Aorta (tissue), 5 donors: ENCODE data around the gene EIF4E1B. TPM values are rescaled to one million over a fixed set of nuclear protein-coding genes. Genes with fewer than 3 reads are reported as not detected.
A peak's percentile ranks its signal among the peaks of the same experiment; 100 is the strongest.

Experiments
- ATAC-seq: fragments of 200-7000 bp; cut with Tn5 transposase; one replicate; pipeline ENCODE4 v1.9.1; 2022; ENCODE audit warnings: moderate library complexity; ENCODE audit not compliant: low FRiP score
- DNase-seq, 2 donors: peaks; one replicate each; pipeline ENCODE4 v3.0.0-alpha.2; 2020
- H3K27ac ChIP-seq, 2 donors: one replicate each; pipeline ENCODE4 v1.5.1; 2013; ENCODE audit warnings: low read length in 2 of 2, mild to moderate bottlenecking in 2 of 2, moderate library complexity in 2 of 2, control low read depth in 1 of 2, inconsistent platforms in 1 of 2, low read depth in 1 of 2
- H3K27me3 ChIP-seq, 2 donors: one replicate each; pipeline ENCODE4 v1.6.1; 2013; ENCODE audit warnings: control low read depth in 1 of 2, low read length in 1 of 2, mild to moderate bottlenecking in 1 of 2, moderate library complexity in 1 of 2; ENCODE audit not compliant: insufficient read depth in 2 of 2, control insufficient read depth in 1 of 2
- H3K36me3 ChIP-seq, 2 donors: one replicate each; pipeline ENCODE4 v1.6.1; 2013; ENCODE audit warnings: control low read depth in 1 of 2, low read length in 1 of 2, mild to moderate bottlenecking in 1 of 2; ENCODE audit not compliant: insufficient read depth in 2 of 2, control insufficient read depth in 1 of 2
- H3K4me1 ChIP-seq, 2 donors: one replicate each; pipeline ENCODE4 v1.6.1; 2013; ENCODE audit warnings: low read length in 2 of 2, control low read depth in 1 of 2, mild to moderate bottlenecking in 1 of 2, moderate library complexity in 1 of 2; ENCODE audit not compliant: insufficient read depth in 2 of 2, control insufficient read depth in 1 of 2
- H3K4me3 ChIP-seq, 2 donors: one replicate each; pipeline ENCODE4 v1.5.1; 2013; ENCODE audit warnings: low read length in 2 of 2, control low read depth in 1 of 2, mild to moderate bottlenecking in 1 of 2
- H3K9me3 ChIP-seq: one replicate; pipeline ENCODE4 v1.6.1; 2013; ENCODE audit warnings: mild to moderate bottlenecking, low read length; ENCODE audit not compliant: control insufficient read depth
- WGBS, 2 donors: extraction: QIAGEN DNeasy Blood & Tissue Kit; methylation state at CpG; one replicate each; pipeline ENCODE4 v1.1.7; 2013; 5-methylcytosine and 5-hydroxymethylcytosine counted together
- intact Hi-C, 2 donors: fragments of 100-400 bp; cut with DNase I; formaldehyde crosslinking; loops; one replicate each; pipeline versions ENCODE4 v1.14.2 to v1.15.0; 2022
- polyA plus RNA-seq, 2 donors: library from polyadenylated mRNA; stranded (reverse); fragments of 200-250 nt; gene quantifications; one replicate each; pipeline ENCODE4 v1.2.3, GENCODE V29; 2013
- total RNA-seq, 2 donors: library from RNA; stranded (reverse); fragmentation: NEBNext Ultra II Directional; extraction: Animal tissue kit (Norgen Biotek cat#: 25700); gene quantifications; one replicate each; pipeline ENCODE4 v1.2.1, GENCODE V29; 2021
- donor health status: healthy with polysubstance abuse.
- donor health status: Bipolar disorder and iron deficiency.
- donor health status: DM: no; HTN: no; CAD: no.
- donor health status: DM: no; HTN: no; CAD: no.
- donor health status: DM: yes; HTN: yes; CAD: no.

Gene EIF4E1B
- total and polyA plus RNA-seq, 4 donors, result not detected

- intact Hi-C loops, result no loop called here
- ATAC-seq, result no peak
Observed at GRCh38 chr5:176687881-176688280, 57.4 kb downstream of the EIF4E1B start.

GRCh38 chr5:176690911-176691310 is 60.4 kb downstream of the EIF4E1B start:
- Histone ChIP-seq H3K36me3 (no peaks in the 10 kb centered on the region), H3K27ac (no peak overlapping the region), H3K4me1 (no peaks in the 10 kb centered on the region), H3K4me3 (no peak overlapping the region), H3K9me3 (peaks cover 2% of the 10 kb centered on the region), H3K27me3 (no peaks in the 10 kb centered on the region)
- WGBS, 2 donors, result 87 to 88% methylated on average over 7 of the region's 7 CpGs
- DNase-seq (no peak), ATAC-seq (no peak)
- intact Hi-C loops, result no loop called here

More at GRCh38 chr5:176687881-176688280, 57.4 kb downstream of the EIF4E1B start:
- no peak overlapping the region for H3K4me3 ChIP-seq
- no peak overlapping the region for H3K27ac ChIP-seq
- 88 to 93% methylated on average over 5 of the region's 5 CpGs for WGBS, 2 donors
- H3K27me3 ChIP-seq, result no peaks in the 10 kb centered on the region
- no peaks in the 10 kb centered on the region for H3K36me3 ChIP-seq
- peak in 1 of 2 donors; percentile 21 for DNase-seq
- peaks cover 2% of the 10 kb centered on the region for H3K9me3 ChIP-seq
- no peaks in the 10 kb centered on the region for H3K4me1 ChIP-seq

- no peaks in the 10 kb centered on the region for H3K27me3 ChIP-seq
- H3K9me3 ChIP-seq, result peaks cover 2% of the 10 kb centered on the region
- H3K36me3 ChIP-seq, result no peaks in the 10 kb centered on the region
- H3K4me1 ChIP-seq, result no peaks in the 10 kb centered on the region
- DNase-seq, result no peak
- H3K4me3 ChIP-seq, result no peak overlapping the region
- 91 to 100% methylated on average over 1 of the region's 1 CpG for WGBS, 2 donors
- intact Hi-C loops, result no loop called here
- H3K27ac ChIP-seq, result no peak overlapping the region
- ATAC-seq, result no peak
Observed at GRCh38 chr5:176691524-176691923, 61.0 kb downstream of the EIF4E1B start.

- DNase-seq, result no peak
- no peak for ATAC-seq
- WGBS, 2 donors, result 63 to 74% methylated on average over 5 of the region's 5 CpGs
- H3K4me1 ChIP-seq, result no peaks in the 10 kb centered on the region
- H3K9me3 ChIP-seq, result peaks cover 2% of the 10 kb centered on the region
- no peaks in the 10 kb centered on the region for H3K27me3 ChIP-seq
- H3K4me3 ChIP-seq, result no peak overlapping the region
- H3K27ac ChIP-seq, result no peak overlapping the region
- H3K36me3 ChIP-seq, result no peaks in the 10 kb centered on the region
- intact Hi-C loops, result no loop called here
Observed at GRCh38 chr5:176692326-176692725, 61.9 kb downstream of the EIF4E1B start.

- 16 to 21% methylated on average over 13 of the region's 13 CpGs for WGBS, 2 donors
Observed at GRCh38 chr5:176692839-176693476, 62.5 kb downstream of the EIF4E1B start.

GRCh38 chr5:176693477-176693851 is 63.0 kb downstream of the EIF4E1B start:
- peaks cover 2% of the 10 kb centered on the region for H3K9me3 ChIP-seq
- intact Hi-C loops, result no loop called here
- H3K27ac ChIP-seq, result no peak overlapping the region
- H3K4me1 ChIP-seq, result no peaks in the 10 kb centered on the region
- WGBS, 2 donors, result 34 to 40% methylated on average over 13 of the region's 13 CpGs
- DNase-seq (no peak), ATAC-seq (no peak)
- no peaks in the 10 kb centered on the region for H3K36me3 ChIP-seq
- no peak overlapping the region for H3K4me3 ChIP-seq
- no peaks in the 10 kb centered on the region for H3K27me3 ChIP-seq

More at GRCh38 chr5:176692839-176693476, 62.5 kb downstream of the EIF4E1B start:
- Histone ChIP-seq H3K27ac (no peak overlapping the region), H3K4me1 (no peaks in the 10 kb centered on the region), H3K27me3 (no peaks in the 10 kb centered on the region), H3K9me3 (peaks cover 2% of the 10 kb centered on the region), H3K36me3 (no peaks in the 10 kb centered on the region), H3K4me3 (no peak overlapping the region)
- no peak for DNase-seq
- ATAC-seq, result no peak
- intact Hi-C loops, result no loop called here

- no peak overlapping the region for H3K27ac ChIP-seq
- H3K4me1 ChIP-seq, result no peaks in the 10 kb centered on the region
- H3K9me3 ChIP-seq, result peaks cover 2% of the 10 kb centered on the region
- DNase-seq (no peak), ATAC-seq (no peak)
- H3K36me3 ChIP-seq, result no peaks in the 10 kb centered on the region
- intact Hi-C loops, result no loop called here
- no peak overlapping the region for H3K4me3 ChIP-seq
- H3K27me3 ChIP-seq, result no peaks in the 10 kb centered on the region
- 82 to 83% methylated on average over 10 of the region's 10 CpGs for WGBS, 2 donors
Observed at GRCh38 chr5:176694146-176694545, 63.7 kb downstream of the EIF4E1B start.

- Histone ChIP-seq H3K27me3 (no peaks in the 10 kb centered on the region), H3K4me3 (no peak overlapping the region), H3K4me1 (no peaks in the 10 kb centered on the region), H3K27ac (no peak overlapping the region), H3K36me3 (no peaks in the 10 kb centered on the region), H3K9me3 (peaks cover 2% of the 10 kb centered on the region)
- no peak for ATAC-seq
- DNase-seq, result no peak
- WGBS, 2 donors, result 74 to 84% methylated on average over 9 of the region's 9 CpGs
- intact Hi-C loops, result no loop called here
Observed at GRCh38 chr5:176694631-176695030, 64.2 kb downstream of the EIF4E1B start.

GRCh38 chr5:176695073-176695472 is 64.6 kb downstream of the EIF4E1B start:
- intact Hi-C loops, result no loop called here
- WGBS, 2 donors, result 47 to 49% methylated on average over 8 of the region's 8 CpGs
- H3K4me3 ChIP-seq, result no peak overlapping the region
- no peaks in the 10 kb centered on the region for H3K4me1 ChIP-seq
- no peak overlapping the region for H3K27ac ChIP-seq
- ATAC-seq, result no peak
- no peak for DNase-seq
- no peaks in the 10 kb centered on the region for H3K27me3 ChIP-seq
- no peaks in the 10 kb centered on the region for H3K36me3 ChIP-seq
- peaks cover 2% of the 10 kb centered on the region for H3K9me3 ChIP-seq
